NCI-H460 (cell line): ENCODE results near the gene LSAMP. TPM values are rescaled to one million over a fixed set of nuclear protein-coding genes. Genes with fewer than 3 reads are reported as not detected.

Source experiments
- DNase-seq: peaks from one replicate; pipeline ENCODE4 v3.0.0-alpha.2; 2016; ENCODE audit warnings: low read depth; ENCODE audit errors: extremely low read depth
- total RNA-seq: library from RNA; depleted of rRNA; stranded (reverse); fragments of >200 nt; shearing (Covaris generic); gene quantifications from 2 replicates; pipeline ENCODE4 v1.2.3, GENCODE V29; 2014

LSAMP gene
- total RNA-seq, 1 experiment from 2014 or later: 11.5 TPM

DNA sequence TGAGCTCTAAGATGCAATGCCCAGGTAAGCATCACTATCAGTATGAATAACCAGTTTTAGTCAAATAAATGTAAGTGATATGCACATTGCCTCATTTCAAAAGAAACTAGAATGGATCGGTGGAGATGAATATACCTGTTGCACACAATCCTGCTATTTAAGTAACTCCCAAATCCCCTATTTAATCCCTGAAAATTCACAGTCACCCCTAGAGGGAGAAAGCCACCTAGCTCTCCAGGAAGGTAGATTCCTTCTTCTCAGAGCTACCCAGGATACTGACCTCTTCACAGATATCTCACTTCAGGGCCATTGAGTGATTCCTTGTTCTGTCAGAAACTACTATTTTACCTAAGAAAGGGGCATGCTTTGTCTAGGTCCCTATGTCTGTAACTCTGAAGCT lies 11.7 kb downstream of the LSAMP start:
- no peak for DNase-seq

DNA sequence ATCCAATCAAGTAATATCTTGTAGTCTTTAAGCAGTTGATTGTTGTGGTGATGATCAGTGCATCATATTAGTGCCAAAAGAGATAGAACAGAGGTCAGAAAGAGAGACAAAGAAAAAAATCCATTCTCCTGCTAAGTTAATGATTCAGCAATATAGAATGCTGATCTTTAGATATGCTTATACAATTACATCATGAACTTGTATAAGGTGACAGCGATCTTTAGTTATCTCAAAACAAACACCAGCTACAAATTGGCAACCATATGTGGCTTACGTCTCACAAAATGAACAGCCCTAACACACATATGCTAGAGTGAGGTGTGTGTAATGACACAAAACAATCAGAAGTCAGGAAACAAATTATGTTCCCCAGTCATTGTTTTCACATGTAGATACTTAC lies 12.5 kb downstream of the LSAMP start:
- DNase-seq: peak; percentile 48

DNA sequence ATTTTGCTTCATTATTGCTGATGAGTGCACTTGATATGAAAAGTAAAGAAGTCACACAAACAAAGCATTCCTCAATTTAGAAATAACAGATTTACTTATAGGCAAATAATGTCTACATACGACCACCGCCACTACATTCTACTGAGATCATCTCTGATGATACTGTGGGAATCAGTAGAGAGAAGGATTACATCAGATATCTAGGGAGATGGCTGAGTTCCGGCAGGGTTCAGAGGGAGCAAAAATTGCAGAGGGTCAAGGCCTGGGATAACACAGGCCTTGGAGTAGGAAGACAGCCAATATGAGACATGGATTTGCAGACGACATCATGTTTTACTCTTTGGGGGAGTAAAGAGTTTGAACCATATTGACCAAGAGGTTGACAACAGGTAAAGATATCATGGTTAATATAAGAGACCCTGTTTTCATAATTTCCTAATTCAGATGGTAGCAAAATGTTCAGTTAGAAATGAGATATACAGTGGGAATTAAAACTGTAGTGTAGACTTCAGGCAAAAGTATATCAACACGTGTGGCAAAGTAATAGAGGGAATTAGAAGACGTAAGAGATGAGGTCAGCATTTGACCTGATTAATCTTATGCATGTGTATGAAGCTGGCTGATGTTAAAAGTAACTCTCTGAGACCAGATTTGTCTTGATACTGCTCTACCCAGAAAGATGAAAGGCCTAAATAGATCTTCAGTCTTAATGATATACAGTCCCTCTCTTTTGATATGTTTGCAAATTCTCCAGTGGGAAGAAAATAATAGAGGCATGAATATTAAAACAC lies 15.6 kb downstream of the LSAMP start:
- DNase-seq: no peak

DNA sequence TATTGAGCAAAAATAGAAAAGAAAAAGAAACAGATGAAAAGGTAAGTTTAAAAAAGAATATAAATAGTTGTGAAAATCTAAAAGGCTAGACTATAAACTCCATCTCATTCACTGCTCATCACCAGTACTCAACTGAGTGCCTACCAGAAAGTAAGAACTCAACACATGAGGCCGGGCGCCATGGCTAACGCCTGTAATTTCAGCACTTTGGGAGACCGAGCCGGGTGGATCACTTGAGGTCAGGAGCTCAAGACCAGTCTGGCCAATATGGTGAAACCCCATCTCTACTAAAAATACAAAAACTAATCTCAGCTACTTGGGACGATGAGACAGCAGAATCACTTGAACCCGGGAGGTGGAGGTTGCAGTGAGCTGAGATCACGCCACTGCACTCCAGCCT lies 19.3 kb downstream of the LSAMP start:
- DNase-seq: no peak

GRCh38 chr3:116425126-116425525 lies 20.2 kb downstream of the LSAMP start:
- no peak for DNase-seq

DNA sequence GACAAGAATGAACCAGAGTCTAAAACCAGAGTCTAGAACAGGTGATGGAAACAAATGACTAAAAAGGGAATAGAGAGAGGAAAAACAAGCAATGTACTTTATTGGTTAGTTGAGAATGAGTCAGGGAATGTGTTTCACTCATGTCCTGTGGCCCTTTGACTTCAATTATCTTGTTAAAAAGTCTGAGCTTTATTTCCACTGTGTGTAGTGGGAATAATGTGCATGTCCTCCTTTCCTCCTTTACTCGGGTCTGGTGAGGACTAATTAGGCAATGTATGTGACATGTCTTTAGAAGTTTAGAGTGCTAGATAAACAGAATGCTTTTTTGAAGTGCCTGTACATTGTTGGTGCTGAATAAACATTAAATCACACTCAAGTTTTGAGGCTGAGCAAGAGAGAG lies 21.3 kb downstream of the LSAMP start:
- DNase-seq: no peak

DNA sequence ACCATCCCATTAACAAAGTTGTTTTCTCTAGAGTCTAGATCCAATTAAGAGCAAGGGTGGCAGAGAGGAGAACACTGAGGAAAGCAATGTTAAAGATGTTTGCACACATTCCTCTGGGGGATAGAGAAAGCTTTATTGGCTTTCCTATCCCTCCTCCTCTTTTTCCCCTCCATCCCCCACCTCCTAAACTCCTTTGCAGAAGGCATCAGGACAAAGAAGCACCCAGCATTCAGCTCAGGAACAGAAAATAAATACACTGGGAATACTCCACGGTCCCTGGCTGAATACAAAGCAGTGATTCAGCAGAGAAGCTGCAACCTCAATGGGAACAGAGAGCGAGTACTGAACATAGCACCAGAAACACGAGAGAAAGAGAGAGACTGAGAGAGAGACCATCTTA lies 21.9 kb downstream of the LSAMP start:
- DNase-seq: no peak

DNA sequence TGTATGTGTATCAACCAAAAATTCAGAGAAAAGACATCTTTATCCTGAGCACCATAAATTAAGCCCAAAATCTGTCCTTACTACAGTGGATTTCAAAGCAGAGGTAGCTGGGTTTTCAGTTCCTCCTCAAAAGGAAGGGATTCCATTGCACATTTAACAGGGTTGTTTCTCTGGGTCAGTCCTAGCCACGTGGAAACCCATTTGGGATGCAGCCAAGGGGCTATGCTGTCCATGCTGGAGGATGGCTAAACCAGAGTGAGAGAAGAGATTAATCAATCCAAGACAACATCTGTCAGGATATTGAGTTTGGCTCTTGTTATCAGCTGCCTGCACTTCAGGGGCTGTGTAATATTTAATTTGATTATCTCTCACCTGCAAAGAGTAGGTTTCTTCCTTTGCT lies 28.1 kb downstream of the LSAMP start:
- no peak for DNase-seq

DNA sequence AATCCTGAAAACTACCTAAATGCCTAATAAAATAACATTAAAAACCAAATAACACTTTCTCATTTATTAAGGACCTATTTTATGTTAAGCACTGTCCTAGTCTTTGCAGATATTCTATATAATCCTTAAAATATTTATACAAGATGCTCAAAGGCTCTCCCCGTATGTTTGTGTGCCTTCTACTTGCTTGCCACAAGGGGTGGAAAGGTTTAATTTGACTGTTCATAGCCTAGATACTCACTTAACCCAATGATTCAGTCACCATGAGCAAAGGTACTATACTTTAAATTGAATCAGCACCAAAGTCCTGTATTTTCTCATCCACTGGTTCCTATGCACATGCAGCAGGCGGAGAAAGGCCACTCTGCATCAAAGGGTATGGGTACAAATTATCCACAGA lies 32.0 kb downstream of the LSAMP start:
- DNase-seq: no peak

- DNase-seq: no peak
Measured at GRCh38 chr3:116408473-116408872, 36.8 kb downstream of the LSAMP start.

- DNase-seq: no peak
Measured at GRCh38 chr3:116405231-116405630, 40.1 kb downstream of the LSAMP start.

- DNase-seq: no peak
Measured at GRCh38 chr3:116399701-116400226, 45.5 kb downstream of the LSAMP start.

DNA sequence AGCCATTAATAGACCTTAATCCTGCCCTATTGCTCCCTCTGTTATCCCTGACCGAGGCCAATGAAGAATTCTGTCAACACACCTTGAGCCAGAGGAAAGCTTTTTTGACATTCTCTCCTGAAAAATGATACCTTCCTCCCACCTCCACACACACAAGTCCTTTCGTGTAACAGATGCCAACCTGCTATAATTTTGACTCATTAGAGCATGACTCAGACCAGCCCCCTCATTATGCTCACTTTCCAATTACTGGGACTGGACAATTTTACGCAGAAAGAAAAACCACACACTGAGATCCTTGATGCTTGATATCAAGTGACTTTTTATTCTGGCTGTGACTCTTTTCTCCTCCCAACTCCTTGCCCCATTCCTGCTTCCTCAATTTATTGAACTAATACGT lies 50.9 kb downstream of the LSAMP start:
- no peak for DNase-seq

GRCh38 chr3:116393199-116393598 lies 52.1 kb downstream of the LSAMP start:
- DNase-seq: no peak

DNA sequence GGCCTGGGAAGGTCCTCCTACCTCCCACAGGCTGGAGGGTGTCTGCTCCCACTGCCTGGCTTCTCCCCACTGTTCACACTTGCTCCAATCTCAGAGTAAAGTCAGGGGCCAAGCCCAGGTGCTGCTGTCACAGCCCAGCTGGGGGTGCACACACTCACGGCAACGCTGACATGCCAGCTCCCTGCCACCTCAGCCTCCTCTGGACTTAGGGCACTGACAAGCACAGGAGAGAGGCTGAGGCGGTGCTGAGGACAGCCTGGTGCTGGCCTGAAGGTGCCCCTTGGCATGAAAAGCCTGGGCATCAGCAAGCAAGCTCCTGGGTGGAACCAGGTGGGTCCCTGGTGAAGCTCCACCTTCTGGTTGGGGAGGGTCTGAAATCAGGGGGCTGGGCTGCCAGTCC lies 53.0 kb downstream of the LSAMP start:
- DNase-seq: no peak

DNA sequence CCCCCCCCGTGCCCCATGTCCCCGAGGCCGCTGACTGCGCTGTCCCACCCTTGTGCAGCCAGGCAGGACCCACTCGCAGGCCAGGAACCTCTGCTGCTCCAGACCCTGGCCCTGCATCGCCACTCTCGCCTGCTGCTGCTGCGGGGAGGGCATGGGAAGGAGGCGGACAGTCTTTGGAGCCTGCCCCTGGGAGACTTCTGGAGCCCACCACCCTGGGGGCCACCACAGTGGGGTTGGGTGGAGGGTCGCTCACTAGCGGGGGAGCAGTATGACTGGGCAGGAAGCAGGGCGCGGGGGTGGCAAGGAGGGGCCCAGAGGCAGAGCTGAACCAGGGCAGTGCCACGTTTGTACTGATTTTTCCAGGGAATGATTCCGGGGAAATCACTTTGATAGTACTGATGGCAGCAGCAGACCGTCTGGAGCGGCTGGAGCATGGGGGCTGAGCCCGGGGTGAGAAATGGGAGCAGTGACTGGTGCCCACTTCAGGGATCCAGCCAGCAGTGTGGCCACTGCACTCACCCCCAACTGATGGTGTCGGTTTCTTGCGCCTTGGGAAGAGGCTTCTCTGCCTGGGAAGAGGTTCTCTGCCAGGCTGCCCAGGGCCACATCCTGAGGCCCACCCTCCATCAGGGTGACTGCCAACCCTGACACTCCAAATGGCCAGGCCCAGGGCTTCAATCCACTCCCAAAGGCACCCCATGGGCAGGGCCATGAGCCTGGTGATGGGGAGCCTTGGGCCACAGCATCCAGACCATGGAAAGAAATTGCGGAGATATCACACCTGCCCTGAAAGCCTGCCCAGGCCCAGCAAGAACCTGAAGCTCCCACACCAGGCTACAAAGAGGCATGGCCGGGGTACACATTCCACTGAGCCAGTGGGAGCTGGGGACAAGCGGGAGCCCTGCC lies 53.7 kb downstream of the LSAMP start:
- no peak for DNase-seq

DNA sequence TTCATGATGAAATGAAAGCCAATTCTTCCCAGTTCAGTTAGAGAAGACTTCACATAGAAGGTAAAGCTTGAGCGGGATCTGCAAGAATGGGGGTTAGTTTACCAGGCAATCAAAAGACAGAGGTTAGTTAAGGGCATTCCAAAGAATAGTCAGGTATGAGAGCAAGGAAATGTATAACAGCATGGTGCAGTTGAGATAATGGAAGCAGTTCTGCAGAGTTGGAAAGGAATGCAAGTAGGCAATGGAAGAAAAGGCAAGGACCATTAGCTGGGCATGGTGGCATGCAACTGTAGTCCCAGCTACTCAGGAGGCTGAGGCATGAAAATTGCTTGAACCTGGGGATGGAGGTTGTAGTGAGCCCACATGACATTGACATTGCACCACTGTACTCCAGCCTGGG lies 55.0 kb downstream of the LSAMP start:
- DNase-seq: no peak

DNA sequence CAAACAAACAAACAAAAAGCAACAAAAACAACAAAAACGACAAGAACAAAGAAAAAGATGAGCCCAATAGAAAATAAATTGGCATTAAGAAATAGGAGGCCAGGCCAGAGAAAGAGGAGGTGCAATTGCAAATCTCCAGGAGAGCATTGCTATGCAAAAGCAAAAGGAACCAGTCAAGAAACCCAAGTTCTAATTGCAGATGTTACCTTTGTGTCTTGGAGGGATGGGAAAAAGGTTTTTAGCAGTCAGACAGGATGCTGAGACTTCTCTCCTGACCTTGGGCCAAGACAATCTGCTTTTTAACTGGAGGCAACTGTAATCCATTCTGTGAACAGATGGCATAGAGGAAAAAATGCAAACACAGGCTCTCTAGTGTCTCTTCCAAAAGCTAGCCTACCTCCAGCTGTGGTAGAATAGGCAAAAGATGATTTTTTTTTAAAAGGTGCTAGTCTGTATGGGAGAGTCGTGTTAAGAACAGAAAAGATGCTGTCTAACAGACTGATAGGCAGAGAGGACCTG lies 56.4 kb downstream of the LSAMP start:
- DNase-seq: no peak

DNA sequence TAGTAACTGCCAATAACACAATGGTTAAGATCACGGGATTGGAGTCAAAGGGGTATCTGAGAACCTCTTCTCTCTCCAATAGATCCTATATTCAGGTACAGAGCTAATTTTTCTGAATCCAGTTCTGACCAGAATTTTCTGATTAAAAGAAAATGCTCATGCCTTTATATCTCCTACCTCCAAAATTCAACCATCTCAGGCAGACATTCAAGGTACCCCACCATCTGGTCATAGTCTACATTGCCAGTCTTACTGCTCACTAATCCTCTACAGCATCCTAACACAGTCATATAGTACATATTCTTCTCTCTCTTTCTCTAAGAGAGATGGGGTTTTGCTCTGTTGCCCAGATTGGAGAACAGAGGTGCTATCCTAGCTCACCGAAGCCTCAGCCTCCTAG lies 59.1 kb downstream of the LSAMP start:
- DNase-seq: no peak

- no peak for DNase-seq
Measured at GRCh38 chr3:116384717-116385116, 60.6 kb downstream of the LSAMP start.

- no peak for DNase-seq
Measured at GRCh38 chr3:116378077-116378476, 67.2 kb downstream of the LSAMP start.
